ENCODE measurements around the gene MAP2K7.
"Not testable (repeated sequence)": the region's sequence is repeated elsewhere in the genome, so short reads cannot be mapped to it uniquely, and the experiment has no call there.

The MAP2K7 gene

GRCh38 chr19:7903244-7904073 is at the start of gene MAP2K7:
MAP2K7 (plus strand) TSS chr19:7903877; CDS start chr19:7903945, 68 bp downstream.
- DNase-seq, result peak; percentile 100

GRCh38 chr19:7855426-7856108 is 48.1 kb upstream of the MAP2K7 start:
- no peak for DNase-seq

GRCh38 chr19:7856109-7856591 is 47.5 kb upstream of the MAP2K7 start:
- no peak for DNase-seq

- no peak for DNase-seq
Observed at GRCh38 chr19:7856679-7857663, 46.7 kb upstream of the MAP2K7 start.

GRCh38 chr19:7857727-7858108 is 46.0 kb upstream of the MAP2K7 start:
- DNase-seq, result no peak

- DNase-seq, result no peak
Observed at GRCh38 chr19:7858109-7858770, 45.4 kb upstream of the MAP2K7 start.

GRCh38 chr19:7859087-7859486 is 44.6 kb upstream of the MAP2K7 start:
- DNase-seq, result not testable (repeated sequence)

GRCh38 chr19:7859831-7860713 is 43.6 kb upstream of the MAP2K7 start:
- no peak for DNase-seq

- DNase-seq, result no peak
Observed at GRCh38 chr19:7860714-7861618, 42.7 kb upstream of the MAP2K7 start.

- no peak for DNase-seq
Observed at GRCh38 chr19:7861619-7862412, 41.9 kb upstream of the MAP2K7 start.

- DNase-seq, result peak; percentile 66
Observed at GRCh38 chr19:7862413-7862951, 41.2 kb upstream of the MAP2K7 start.

GRCh38 chr19:7863157-7863970 is 40.3 kb upstream of the MAP2K7 start:
- no peak for DNase-seq

- no peak for DNase-seq
Observed at GRCh38 chr19:7863971-7864689, 39.5 kb upstream of the MAP2K7 start.

- no peak for DNase-seq
Observed at GRCh38 chr19:7864690-7865074, 39.0 kb upstream of the MAP2K7 start.

- DNase-seq, result no peak
Observed at GRCh38 chr19:7865262-7865911, 38.3 kb upstream of the MAP2K7 start.

GRCh38 chr19:7866399-7867091 is 37.1 kb upstream of the MAP2K7 start:
- DNase-seq, result no peak

All from activated naive CD4-positive, alpha-beta T cell treated with Interleukin-2 at 50 U/mL for 16 hours (primary cell).